PC-9 (cell line): ENCODE results near the gene ADAR. TPM values are rescaled to one million over a fixed set of nuclear protein-coding genes. Genes with fewer than 3 reads are reported as not detected.

Source experiments
- BruUV-seq: library from RNA; stranded (reverse); fragments of 400-500 nt; replicated peaks from 2 replicates; lab custom pipeline; 2021; lab: Mats Ljungman, UMichigan
- CTCF ChIA-PET: fragments of 300-600 bp; sonication (Branson Sonifier 250); formaldehyde crosslinking; loops from one replicate; lab custom pipeline; 2022; ENCODE audit warnings: antibody characterized with exemption; lab: Charles Lee
- POLR2A ChIA-PET: fragments of 300-600 bp; sonication (Branson Sonifier 250); formaldehyde crosslinking; loops from one replicate; lab custom pipeline; 2022; ENCODE audit warnings: antibody characterized with exemption; ENCODE audit not compliant: unreplicated experiment; lab: Charles Lee
- DNase-seq, 2 experiments: peaks; one replicate each; pipeline versions ENCODE4 v3.0.0 to v3.0.0-alpha.2; 2015 to 2022; ENCODE audit warnings: mixed read lengths in 1 of 2
- H2AFZ ChIP-seq: fragments of 200-600 bp; sonication (generic); 2 replicates; pipeline ENCODE4 v1.8.1; 2017; ENCODE audit warnings: antibody characterized with exemption
- H3F3A ChIP-seq: fragments of 200-600 bp; sonication (generic); 2 replicates; pipeline ENCODE4 v1.8.1; 2017; ENCODE audit warnings: antibody characterized with exemption, mild to moderate bottlenecking, low read depth; ENCODE audit not compliant: insufficient read depth
- H3K27ac ChIP-seq: fragments of 200-600 bp; sonication (generic); 2 replicates; pipeline ENCODE4 v1.6.1; 2016; ENCODE audit warnings: mixed run types
- H3K27me3 ChIP-seq: fragments of 200-600 bp; sonication (generic); 2 replicates; pipeline ENCODE4 v1.6.1; 2016; ENCODE audit warnings: low read depth, mixed run types; ENCODE audit not compliant: insufficient read depth
- H3K36me3 ChIP-seq: fragments of 200-600 bp; sonication (generic); 2 replicates; pipeline ENCODE4 v1.6.1; 2016; ENCODE audit warnings: low read depth, mixed run types
- H3K4me1 ChIP-seq: fragments of 200-600 bp; sonication (generic); replicated peaks from 2 replicates; pipeline ENCODE4 v1.6.1; 2016; ENCODE audit warnings: mixed run types; ENCODE audit not compliant: insufficient read depth
- H3K4me2 ChIP-seq: fragments of 200-600 bp; sonication (generic); 2 replicates; pipeline ENCODE4 v1.6.1; 2017; ENCODE audit warnings: mixed run types
- H3K4me3 ChIP-seq: fragments of 200-600 bp; sonication (generic); 2 replicates; pipeline ENCODE4 v1.6.1; 2016; ENCODE audit warnings: mixed run types
- H3K79me2 ChIP-seq: fragments of 200-600 bp; sonication (generic); 2 replicates; pipeline ENCODE4 v1.6.1; 2017; ENCODE audit warnings: low read depth, mixed run types
- H3K9me2 ChIP-seq: fragments of 200-600 bp; sonication (generic); 2 replicates; pipeline ENCODE4 v1.8.1; 2017; ENCODE audit warnings: mild to moderate bottlenecking; ENCODE audit not compliant: insufficient read depth
- H3K9me3 ChIP-seq: fragments of 200-600 bp; sonication (generic); 2 replicates; pipeline ENCODE4 v1.8.1; 2016; ENCODE audit warnings: low read depth; ENCODE audit not compliant: insufficient read depth
- H4K20me1 ChIP-seq: fragments of 200-600 bp; sonication (generic); 2 replicates; pipeline ENCODE4 v1.8.1; 2017; ENCODE audit not compliant: insufficient read depth
- EZH2 ChIP-seq: fragments of 200-600 bp; sonication (generic); IDR thresholded peaks from 2 replicates; pipeline ENCODE4 v1.8.0; 2017; ENCODE audit warnings: antibody characterized with exemption, low read depth
- intact Hi-C: fragments of 100-400 bp; cut with micrococcal nuclease; formaldehyde crosslinking; loops from one replicate; pipeline ENCODE4 v1.10.0; 2022; ENCODE audit not compliant: unreplicated experiment
- total RNA-seq: library from RNA; stranded (reverse); gene quantifications from 2 replicates; pipeline ENCODE4 v1.2.3, GENCODE V29; 2021
- TF ChIP-seq, protein P1 (sequence below): fragments of 200-600 bp; sonication (generic); conservative IDR thresholded peaks from 2 replicates; pipeline ENCODE4 v1.6.1; 2017; ENCODE audit warnings: mixed run types, antibody characterized with exemption, mild to moderate bottlenecking, moderate library complexity

Gene ADAR
- total RNA-seq, 1 experiment from 2014 or later, result 120 TPM

DNA sequence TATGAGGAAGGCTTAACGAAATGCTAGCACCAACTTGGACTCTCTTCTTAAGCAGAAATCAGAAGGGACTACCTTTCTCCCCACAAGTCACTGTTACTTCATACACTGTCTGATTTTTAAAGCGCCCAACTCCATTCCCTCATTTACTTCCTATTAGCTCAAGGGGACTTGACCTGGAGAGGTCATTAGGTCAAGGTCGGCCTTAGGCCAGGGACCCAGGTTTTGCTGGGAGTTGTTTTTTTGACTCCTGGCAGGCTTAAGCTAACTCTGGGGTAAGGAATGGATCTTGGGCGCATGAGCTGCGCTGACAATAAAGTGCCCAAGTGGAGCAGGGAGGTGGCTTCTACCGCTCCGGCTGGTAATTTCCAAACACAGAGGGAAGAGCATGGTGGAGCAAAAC lies 16.8 kb downstream of the ADAR start:
- Histone ChIP-seq H3K4me1 (no peaks in the 10 kb centered on the region), H3K36me3 (peaks cover 66% of the 10 kb centered on the region), H3K27me3 (no peaks in the 10 kb centered on the region), H3K9me2 (no peaks in the 10 kb centered on the region), H3F3A (no peaks in the 10 kb centered on the region), H3K9me3 (no peaks in the 10 kb centered on the region), H3K4me3 (no peak overlapping the region), H3K79me2 (no peaks in the 10 kb centered on the region), H3K27ac (no peak overlapping the region), H4K20me1 (peaks cover 8% of the 10 kb centered on the region; the same call in 1 of the 2 replicates), H2AFZ (no peak overlapping the region), H3K4me2 (no peak overlapping the region)
- CTCF ChIA-PET, result interaction anchor here (0.6 kb wide), 1 partner anchor 17 kb away, joined by 3 read pairs; no protein-coding TSS in a partner anchor
- BruUV-seq, result no TSS peak
- DNase-seq, result no peak
- intact Hi-C loops, result no loop called here
- POLR2A ChIA-PET, result no interaction called here
- TF ChIP-seq, protein P1, sequence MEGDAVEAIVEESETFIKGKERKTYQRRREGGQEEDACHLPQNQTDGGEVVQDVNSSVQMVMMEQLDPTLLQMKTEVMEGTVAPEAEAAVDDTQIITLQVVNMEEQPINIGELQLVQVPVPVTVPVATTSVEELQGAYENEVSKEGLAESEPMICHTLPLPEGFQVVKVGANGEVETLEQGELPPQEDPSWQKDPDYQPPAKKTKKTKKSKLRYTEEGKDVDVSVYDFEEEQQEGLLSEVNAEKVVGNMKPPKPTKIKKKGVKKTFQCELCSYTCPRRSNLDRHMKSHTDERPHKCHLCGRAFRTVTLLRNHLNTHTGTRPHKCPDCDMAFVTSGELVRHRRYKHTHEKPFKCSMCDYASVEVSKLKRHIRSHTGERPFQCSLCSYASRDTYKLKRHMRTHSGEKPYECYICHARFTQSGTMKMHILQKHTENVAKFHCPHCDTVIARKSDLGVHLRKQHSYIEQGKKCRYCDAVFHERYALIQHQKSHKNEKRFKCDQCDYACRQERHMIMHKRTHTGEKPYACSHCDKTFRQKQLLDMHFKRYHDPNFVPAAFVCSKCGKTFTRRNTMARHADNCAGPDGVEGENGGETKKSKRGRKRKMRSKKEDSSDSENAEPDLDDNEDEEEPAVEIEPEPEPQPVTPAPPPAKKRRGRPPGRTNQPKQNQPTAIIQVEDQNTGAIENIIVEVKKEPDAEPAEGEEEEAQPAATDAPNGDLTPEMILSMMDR, result no peak
- TF ChIP-seq EZH2, result no peak

GRCh38 chr1:154590756-154591155 lies 17.2 kb downstream of the ADAR start:
- Histone ChIP-seq H3K36me3 (peaks cover 66% of the 10 kb centered on the region), H2AFZ (no peak overlapping the region), H3K79me2 (no peaks in the 10 kb centered on the region), H3K4me3 (no peak overlapping the region), H4K20me1 (peaks cover 8% of the 10 kb centered on the region; the same call in 1 of the 2 replicates), H3F3A (no peaks in the 10 kb centered on the region), H3K9me2 (no peaks in the 10 kb centered on the region), H3K4me1 (no peaks in the 10 kb centered on the region), H3K27ac (no peak overlapping the region), H3K4me2 (no peak overlapping the region), H3K27me3 (no peaks in the 10 kb centered on the region), H3K9me3 (no peaks in the 10 kb centered on the region)
- no peak for TF ChIP-seq EZH2
- TF ChIP-seq, protein P1, result no peak
- ChIA-PET CTCF (interaction anchor here (0.6 kb wide), 1 partner anchor 16 kb away, joined by 3 read pairs; no protein-coding TSS in a partner anchor), POLR2A (interaction anchor here (0.7 kb wide), 1 partner anchor 19 kb away, joined by 7 read pairs; no protein-coding TSS in a partner anchor)
- intact Hi-C loops, result no loop called here
- BruUV-seq, result no TSS peak
- no peak for DNase-seq

DNA sequence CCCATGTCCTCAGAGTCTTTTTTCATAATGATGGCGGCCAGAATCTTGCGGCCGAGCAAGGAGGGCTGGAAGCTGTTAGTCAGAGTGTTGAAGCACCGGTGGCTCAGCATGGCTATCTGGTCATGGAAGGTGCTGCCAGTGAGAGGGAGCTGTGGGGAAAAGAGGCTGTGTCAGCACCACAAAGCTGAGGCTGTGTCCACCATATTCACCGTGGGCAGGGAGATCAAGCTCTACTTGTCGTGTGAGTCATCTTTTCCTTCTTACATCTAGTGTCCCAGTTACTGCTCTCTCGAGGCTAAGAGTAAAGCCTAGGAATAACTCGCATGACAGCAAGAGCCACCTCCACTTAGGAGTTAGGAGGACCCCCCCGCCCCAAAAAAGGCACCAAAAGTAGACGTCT lies 18.2 kb downstream of the ADAR start:
- H3K4me3 ChIP-seq, result no peak overlapping the region
- no peak overlapping the region for H3K4me2 ChIP-seq
- H4K20me1 ChIP-seq, result 0 out of 2 replicates have a peak, but pooled peaks cover 5% of the 10 kb centered on the region
- no peaks in the 10 kb centered on the region for H3F3A ChIP-seq
- H3K36me3 ChIP-seq, result peaks cover 67% of the 10 kb centered on the region
- no peaks in the 10 kb centered on the region for H3K9me2 ChIP-seq
- no peaks in the 10 kb centered on the region for H3K79me2 ChIP-seq
- no peak overlapping the region for H2AFZ ChIP-seq
- no TSS peak for BruUV-seq
- TF ChIP-seq EZH2, result no peak
- TF ChIP-seq, protein P1, result no peak
- intact Hi-C loops, result no loop called here
- CTCF ChIA-PET, result no interaction called here
- DNase-seq, result no peak
- POLR2A ChIA-PET, result no interaction called here
- H3K27me3 ChIP-seq, result no peaks in the 10 kb centered on the region
- no peaks in the 10 kb centered on the region for H3K4me1 ChIP-seq
- H3K27ac ChIP-seq, result no peak overlapping the region
- no peaks in the 10 kb centered on the region for H3K9me3 ChIP-seq
